ENCODE results near the gene TBC1D21. TPM values are rescaled to one million over a fixed set of nuclear protein-coding genes. Genes with fewer than 3 reads are reported as not detected.

TBC1D21 gene
- total and polyA plus RNA-seq, 2 of the 4 experiments (the other 2 are of a cell fraction), result not detected

GRCh38 chr15:73891328-73892315 lies 18.3 kb downstream of the TBC1D21 start (continued):
- TF ChIP-seq MAZ (IDR thresholded peaks at IDR 0.05; ENCODE audit: borderline replicate concordance, low read depth, low read length), result no peak

GRCh38 chr15:73892446-73893226 lies 19.3 kb downstream of the TBC1D21 start:
- no peak overlapping the region for H3K4me2 ChIP-seq (ENCODE audit: low read depth, low read length)
- WGBS, 2 experiments (ENCODE audit: extremely low coverage in 2 of 2, insufficient read length in 1 of 2), result 67% methylated on average over 4 of the region's 13 CpGs; no CpG with 5 or more reads in 1 of the 2 experiments
- no peak overlapping the region for H2BK20ac ChIP-seq (ENCODE audit: low read depth, low read length)
- DNase-seq (no peak), ATAC-seq (ENCODE audit: low read depth) (no peak)
- no peak overlapping the region for H4K5ac ChIP-seq (ENCODE audit: low read depth, low read length)
- no peak overlapping the region for H3K4me3 ChIP-seq (ENCODE audit: insufficient read depth, low read depth, low read length)
- H3K27ac ChIP-seq (ENCODE audit: insufficient read depth, low read length), result no peak overlapping the region
- in situ Hi-C loops (cut with MboI; ENCODE audit: low sequenced_read_pairs), result no loop called here
- no peaks in the 10 kb centered on the region for H4K20me1 ChIP-seq (ENCODE audit: insufficient read depth, low read length)
- peaks cover 31% of the 10 kb centered on the region for H3K27me3 ChIP-seq (ENCODE audit: control insufficient read depth, insufficient read depth, low read length)
- CTCF ChIA-PET, result no interaction called here
- H3K9me3 ChIP-seq (ENCODE audit: control insufficient read depth, insufficient read depth, low read length), result no peaks in the 10 kb centered on the region; the same call in 1 of the 2 replicates
- H2BK15ac ChIP-seq (ENCODE audit: low read depth, low read length), result no peak overlapping the region
- no peaks in the 10 kb centered on the region for H3K36me3 ChIP-seq (ENCODE audit: control insufficient read depth, insufficient read depth, low read length)
- H3K56ac ChIP-seq (ENCODE audit: extremely low read depth, insufficient read depth, low read length), result no peak overlapping the region
- POLR2A ChIA-PET (ENCODE audit: unreplicated experiment), result no interaction called here
- H2AK9ac ChIP-seq (replicated peaks; ENCODE audit: low read depth, low read length, poor library complexity), result no peak overlapping the region
- H3K4ac ChIP-seq (ENCODE audit: low read depth, low read length), result no peak overlapping the region
- no peak overlapping the region for H3K18ac ChIP-seq (ENCODE audit: low read depth, low read length)
- H2AK5ac ChIP-seq (ENCODE audit: low read depth, low read length), result no peak overlapping the region
- no peak overlapping the region for H3K23ac ChIP-seq (ENCODE audit: low read depth, low read length)
- no peaks in the 10 kb centered on the region for H3K79me1 ChIP-seq (ENCODE audit: low read depth in 1 of 2, low read length in 2 of 2)
- intact Hi-C loops (cut with micrococcal nuclease), result no loop called here
- H2BK120ac ChIP-seq (ENCODE audit: low read depth, low read length), result no peak overlapping the region
- dilution Hi-C loops (cut with HindIII; ENCODE audit: low sequenced_read_pairs, unreplicated experiment), result no loop called here
- no TSS peak for BruUV-seq (replicated peaks)
- no peak overlapping the region for H3K9ac ChIP-seq (ENCODE audit: low read depth, low read length)
- no peak overlapping the region for H3K14ac ChIP-seq (replicated peaks; ENCODE audit: low read depth, low read length)
- H3K9me1 ChIP-seq (ENCODE audit: insufficient read depth, low read length), result peaks cover 16% of the 10 kb centered on the region
- H2BK5ac ChIP-seq (ENCODE audit: low read depth, low read length, poor library complexity, severe bottlenecking), result no peak overlapping the region
- H2AFZ ChIP-seq (replicated peaks; ENCODE audit: low read length, poor library complexity), result no peak overlapping the region
- H4K91ac ChIP-seq (ENCODE audit: insufficient read depth, low read depth, low read length), result no peak overlapping the region
- TF ChIP-seq USF2 (IDR thresholded peaks at IDR 0.05; ENCODE audit: low read depth, low read length) (no peak), RAD21 (IDR thresholded peaks at IDR 0.05; ENCODE audit: low read length) (no peak), MXI1 (IDR thresholded peaks at IDR 0.05; ENCODE audit: borderline replicate concordance, low read depth, low read length) (no peak), MAZ (IDR thresholded peaks at IDR 0.05; ENCODE audit: borderline replicate concordance, low read depth, low read length) (no peak), CEBPB (IDR thresholded peaks at IDR 0.05; ENCODE audit: low read depth, low read length) (no peak)
- peaks cover 2% of the 10 kb centered on the region for H3K4me1 ChIP-seq (ENCODE audit: control insufficient read depth, insufficient read depth, low read length)
- no peak overlapping the region for H4K8ac ChIP-seq (ENCODE audit: low read depth in 2 of 2, low read length in 2 of 2)

Data from IMR-90 (cell line).